Bladder microvascular endothelial cell (primary cell): ENCODE data around the gene DOC2B. TPM values are rescaled to one million over a fixed set of nuclear protein-coding genes. Genes with fewer than 3 reads are reported as not detected.

Experiments
- total RNA-seq: library from RNA; depleted of rRNA; stranded (reverse); fragments of >200 nt; gene quantifications from 2 replicates; pipeline ENCODE4 v1.2.3, GENCODE V29; 2014

The DOC2B gene
- 13.4 and 73.4 TPM in 2 replicates for total RNA-seq

GRCh38 chr17:181245-182049, at the start of gene DOC2B:
Gene DOC2B (minus strand): TSS chr17:181650. CDS start chr17:181479, 171 bp downstream.

GRCh38 chr17:137166-137807, 44.2 kb downstream of the DOC2B start, which contains the start of gene SCGB1C2:
Gene SCGB1C2 (plus strand): TSS chr17:137569. CDS start chr17:137591, 22 bp downstream.

Other genes with a start within 250 kb of the DOC2B start
- not detected in 2 replicates for gene SCGB1C2, start 44.1 kb downstream of the DOC2B start, total RNA-seq
- 18.9 and 29.0 TPM in 2 replicates for gene RPH3AL, start 171.2 kb upstream of the DOC2B start, total RNA-seq